ENCODE measurements around the gene DLAT. TPM values are rescaled to one million over a fixed set of nuclear protein-coding genes. Genes with fewer than 3 reads are reported as not detected.
A peak's percentile ranks its signal among the peaks of the same experiment; 100 is the strongest.
"Not testable (repeated sequence)": the region's sequence is repeated elsewhere in the genome, so short reads cannot be mapped to it uniquely, and the experiment has no call there.

DLAT gene
- total RNA-seq, 1 donor from 2014 or later, result 41.0 TPM

GRCh38 chr11:112016765-112017376, 8.3 kb upstream of the DLAT start:
- H3K4me3 ChIP-seq (ENCODE audit: low read depth, low read length), result no peak overlapping the region
- DNase-seq (ENCODE audit: low read depth), result no peak
- TF ChIP-seq, protein P1, sequence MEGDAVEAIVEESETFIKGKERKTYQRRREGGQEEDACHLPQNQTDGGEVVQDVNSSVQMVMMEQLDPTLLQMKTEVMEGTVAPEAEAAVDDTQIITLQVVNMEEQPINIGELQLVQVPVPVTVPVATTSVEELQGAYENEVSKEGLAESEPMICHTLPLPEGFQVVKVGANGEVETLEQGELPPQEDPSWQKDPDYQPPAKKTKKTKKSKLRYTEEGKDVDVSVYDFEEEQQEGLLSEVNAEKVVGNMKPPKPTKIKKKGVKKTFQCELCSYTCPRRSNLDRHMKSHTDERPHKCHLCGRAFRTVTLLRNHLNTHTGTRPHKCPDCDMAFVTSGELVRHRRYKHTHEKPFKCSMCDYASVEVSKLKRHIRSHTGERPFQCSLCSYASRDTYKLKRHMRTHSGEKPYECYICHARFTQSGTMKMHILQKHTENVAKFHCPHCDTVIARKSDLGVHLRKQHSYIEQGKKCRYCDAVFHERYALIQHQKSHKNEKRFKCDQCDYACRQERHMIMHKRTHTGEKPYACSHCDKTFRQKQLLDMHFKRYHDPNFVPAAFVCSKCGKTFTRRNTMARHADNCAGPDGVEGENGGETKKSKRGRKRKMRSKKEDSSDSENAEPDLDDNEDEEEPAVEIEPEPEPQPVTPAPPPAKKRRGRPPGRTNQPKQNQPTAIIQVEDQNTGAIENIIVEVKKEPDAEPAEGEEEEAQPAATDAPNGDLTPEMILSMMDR (conservative IDR thresholded peaks at IDR 0.05; ENCODE audit: low read depth, low read length), result no peak

DNA sequence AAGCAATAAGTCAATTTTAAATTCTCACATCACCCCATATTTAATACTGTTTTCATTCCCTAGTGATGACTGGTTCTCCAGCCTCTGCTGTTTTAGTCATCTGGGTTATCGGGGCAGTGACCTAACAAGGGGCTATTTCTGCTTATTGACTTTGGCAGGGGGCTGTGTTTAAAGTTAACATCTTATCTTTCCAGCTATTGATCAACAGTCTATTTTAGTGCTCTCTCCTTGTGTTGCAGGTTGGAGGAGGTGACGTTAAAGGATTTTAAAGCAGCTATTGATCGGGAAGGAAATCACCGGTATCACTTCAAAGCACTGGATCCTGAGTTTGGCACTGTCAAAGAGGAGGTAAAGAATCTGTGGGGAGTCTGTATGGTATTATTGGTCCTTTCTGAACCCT, 7.7 kb upstream of the DLAT start:
- TF ChIP-seq, protein P1 (conservative IDR thresholded peaks at IDR 0.05; ENCODE audit: low read depth, low read length), result no peak
- no peak overlapping the region for H3K4me3 ChIP-seq (ENCODE audit: low read depth, low read length)
- no peak for DNase-seq (ENCODE audit: low read depth)

DNA sequence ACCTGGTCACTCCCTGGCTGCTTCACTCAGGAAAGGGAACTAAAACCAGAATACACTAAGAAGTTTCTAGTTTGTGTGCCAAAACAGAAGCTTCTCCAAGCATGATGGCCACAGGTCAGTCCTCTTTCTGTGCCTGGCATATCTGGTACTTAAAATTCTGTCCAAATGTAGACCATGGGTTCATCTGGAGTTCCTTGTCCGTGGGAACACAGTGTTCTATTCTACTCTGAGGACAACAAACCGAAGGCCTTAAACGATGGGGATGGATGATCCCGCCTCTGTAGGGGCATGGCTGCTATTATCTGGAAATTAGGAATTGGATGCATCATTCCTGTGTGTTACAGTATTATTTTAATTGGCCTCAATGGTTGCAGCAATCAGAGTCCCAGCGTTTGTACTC, 6.1 kb upstream of the DLAT start:
- DNase-seq (ENCODE audit: low read depth), result no peak

GRCh38 chr11:112023104-112023503, 2.1 kb upstream of the DLAT start:
- TF ChIP-seq, protein P1 (conservative IDR thresholded peaks at IDR 0.05; ENCODE audit: low read depth, low read length), result peak; percentile 4
- no peak for DNase-seq (ENCODE audit: low read depth)
- H3K4me3 ChIP-seq (ENCODE audit: low read depth, low read length), result no peak overlapping the region

More for the DNA sequence above, 6.1 kb upstream of the DLAT start:
- H3K4me3 ChIP-seq (ENCODE audit: low read depth, low read length), result no peak overlapping the region
- TF ChIP-seq, protein P1 (conservative IDR thresholded peaks at IDR 0.05; ENCODE audit: low read depth, low read length), result no peak

GRCh38 chr11:112024178-112024772, 933 bp upstream of the DLAT start:
- DNase-seq (ENCODE audit: low read depth), result no peak
- peak overlapping the region; percentile 71 for H3K4me3 ChIP-seq (ENCODE audit: low read depth, low read length)
- TF ChIP-seq, protein P1 (conservative IDR thresholded peaks at IDR 0.05; ENCODE audit: low read depth, low read length), result no peak

DNA sequence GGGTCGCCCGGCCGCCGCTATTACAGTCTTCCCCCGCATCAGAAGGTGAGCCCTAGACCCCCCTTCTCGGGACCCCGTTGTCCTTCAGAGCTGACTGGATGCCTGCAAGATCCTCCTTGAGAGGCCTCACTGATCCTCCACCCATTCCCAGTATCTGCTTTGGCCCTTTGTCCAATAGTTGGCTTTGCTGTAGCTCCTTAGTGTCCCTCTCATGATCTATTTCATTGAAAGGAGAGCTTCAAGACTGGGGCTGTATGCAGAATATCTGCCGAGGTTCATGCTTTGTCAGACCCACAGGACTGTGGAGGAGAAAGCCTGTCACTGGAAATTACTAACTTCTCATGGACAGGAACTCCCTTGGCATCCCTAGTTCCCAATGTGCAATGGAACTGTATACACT, 499 bp downstream of the DLAT start:
- H3K4me3 ChIP-seq (ENCODE audit: low read depth, low read length), result peak overlapping the region; percentile 71
- no peak for DNase-seq (ENCODE audit: low read depth)
- TF ChIP-seq, protein P1 (conservative IDR thresholded peaks at IDR 0.05; ENCODE audit: low read depth, low read length), result no peak

- not testable (repeated sequence) for DNase-seq (ENCODE audit: low read depth); H3K4me3 ChIP-seq (ENCODE audit: low read depth, low read length)
These were observed 1.7 kb downstream of the DLAT start for GRCh38 chr11:112026784-112027410.

Measured in epithelial cell of proximal tubule (primary cell).